GM21526 (cell line): Measurements from ENCODE around the gene MAPRE3.
"Not testable (repeated sequence)": the region's sequence is repeated elsewhere in the genome, so short reads cannot be mapped to it uniquely, and the experiment has no call there.

Experiments used
- ATAC-seq: cut with Tn5 transposase; IDR thresholded peaks from one replicate; pipeline ENCODE4 v1.9.1; 2021; ENCODE audit warnings: moderate library complexity; ENCODE audit not compliant: unreplicated experiment, low FRiP score

MAPRE3 gene

DNA sequence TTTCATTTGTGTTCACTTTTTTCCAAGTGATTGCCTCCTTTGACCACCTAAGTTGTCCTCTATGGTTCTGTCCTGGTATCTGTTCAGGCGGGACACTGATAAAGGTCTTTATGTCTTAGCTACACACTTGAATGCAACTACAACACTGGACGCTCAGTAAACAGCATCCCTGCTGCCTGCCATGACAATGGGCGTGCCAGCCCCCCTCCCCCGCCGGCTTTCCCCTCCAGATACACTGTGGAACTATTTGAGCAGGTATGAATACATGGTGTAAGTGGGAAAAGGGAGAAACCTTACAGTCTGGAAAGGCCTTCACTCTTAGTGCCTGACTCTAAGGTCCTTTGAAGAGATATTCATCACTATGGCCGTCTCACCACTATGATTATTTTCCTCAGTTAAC lies 86.7 kb downstream of the MAPRE3 start:
- no peak for ATAC-seq

DNA sequence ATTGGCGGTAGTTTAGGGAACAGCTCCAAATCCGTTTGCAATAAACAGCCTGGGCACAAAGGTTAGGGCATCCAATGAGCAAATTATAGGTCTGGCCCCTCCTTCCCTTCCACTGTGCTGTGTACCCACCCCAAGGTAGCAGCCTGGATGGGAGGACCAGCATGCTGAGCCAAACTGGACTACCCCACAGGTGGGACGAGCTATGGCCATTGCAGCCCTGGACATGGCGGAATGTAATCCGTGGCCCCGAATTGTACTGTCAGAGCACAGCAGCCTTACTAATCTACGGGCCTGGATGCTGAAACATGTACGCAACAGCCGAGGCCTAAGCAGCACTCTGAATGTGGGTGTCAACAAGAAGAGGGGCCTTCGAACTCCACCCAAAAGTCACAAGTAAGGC lies 87.8 kb downstream of the MAPRE3 start:
- no peak for ATAC-seq

GRCh38 chr2:27059141-27059820 lies 88.8 kb downstream of the MAPRE3 start:
- no peak for ATAC-seq

GRCh38 chr2:27060323-27060722 lies 89.9 kb downstream of the MAPRE3 start:
- no peak for ATAC-seq

- no peak for ATAC-seq
Measured at GRCh38 chr2:27065128-27065527, 94.7 kb downstream of the MAPRE3 start.

- ATAC-seq: no peak
Measured at GRCh38 chr2:27067385-27067784, 96.9 kb downstream of the MAPRE3 start.

GRCh38 chr2:27069436-27069835 lies 99.0 kb downstream of the MAPRE3 start:
- no peak for ATAC-seq

- no peak for ATAC-seq
Measured at GRCh38 chr2:27069961-27070618, 99.7 kb downstream of the MAPRE3 start.

DNA sequence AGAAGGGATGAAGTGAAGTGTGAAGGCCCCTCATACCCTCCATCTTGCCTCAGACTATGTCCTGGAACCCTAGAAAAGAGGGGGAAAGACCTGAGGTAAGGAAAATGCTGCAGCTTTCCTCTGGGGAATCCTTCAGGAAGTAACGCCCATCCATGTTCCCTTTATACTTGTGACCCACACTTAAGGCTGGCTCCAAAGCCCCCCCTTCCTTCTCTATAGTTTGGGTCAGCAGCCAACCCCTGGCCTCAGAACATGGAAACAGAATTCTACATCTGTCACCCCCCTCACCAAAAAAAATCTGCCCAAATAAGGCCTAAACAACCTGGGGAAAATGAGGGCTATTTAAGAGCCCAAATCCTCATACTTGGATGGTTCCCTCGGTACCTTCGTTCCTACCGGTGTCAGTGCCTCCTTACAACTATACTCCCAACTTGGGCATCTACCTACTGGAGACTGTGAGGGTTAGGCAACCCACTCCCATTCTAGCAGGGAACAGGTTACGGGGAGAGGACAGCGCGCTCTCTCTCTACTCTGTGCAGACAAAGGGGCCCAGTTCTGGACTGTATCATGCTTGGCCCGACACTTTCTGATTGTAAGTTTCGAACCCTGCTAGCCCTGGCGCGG lies 100.3 kb downstream of the MAPRE3 start:
- no peak for ATAC-seq

DNA sequence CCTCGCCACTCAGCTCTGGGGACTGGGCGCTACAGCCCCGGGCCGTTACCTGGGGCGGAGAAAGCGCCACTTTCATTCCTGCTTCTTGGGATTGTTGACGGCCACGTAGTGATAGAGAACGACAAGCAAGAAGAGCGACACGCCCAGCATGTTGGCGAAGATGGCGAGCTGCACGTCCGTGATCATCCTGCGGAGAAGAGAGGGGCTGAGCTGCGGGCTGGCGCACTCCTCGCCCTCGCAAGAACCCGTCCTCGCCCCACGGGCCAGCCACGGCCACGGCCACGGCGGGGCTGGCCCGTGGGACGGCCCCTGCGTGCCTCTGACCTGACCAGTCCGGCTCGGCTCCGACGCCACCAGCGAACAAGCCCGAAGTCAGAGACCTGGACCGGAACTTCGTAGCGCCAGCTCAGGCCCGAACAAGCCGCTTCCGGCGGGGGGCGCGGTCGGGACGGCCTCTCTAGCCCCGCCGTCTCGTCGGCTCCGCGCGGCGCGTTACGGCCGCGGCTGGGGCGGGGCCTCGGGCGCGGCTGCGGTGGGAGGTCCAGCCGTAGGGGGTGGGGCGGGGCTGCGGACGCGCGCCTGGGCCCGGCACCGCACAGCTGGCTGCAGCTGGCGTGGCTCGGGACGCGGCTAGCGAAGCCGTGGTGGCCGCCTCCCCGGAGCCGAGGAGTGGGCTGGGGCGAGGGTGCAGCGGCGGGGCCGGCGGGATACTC lies 101.0 kb downstream of the MAPRE3 start, which contains the start of gene OST4:
Gene OST4, minus strand, starts transcription at position 378 of the 713 bp plus-strand sequence.
- peak; percentile 68 for ATAC-seq

DNA sequence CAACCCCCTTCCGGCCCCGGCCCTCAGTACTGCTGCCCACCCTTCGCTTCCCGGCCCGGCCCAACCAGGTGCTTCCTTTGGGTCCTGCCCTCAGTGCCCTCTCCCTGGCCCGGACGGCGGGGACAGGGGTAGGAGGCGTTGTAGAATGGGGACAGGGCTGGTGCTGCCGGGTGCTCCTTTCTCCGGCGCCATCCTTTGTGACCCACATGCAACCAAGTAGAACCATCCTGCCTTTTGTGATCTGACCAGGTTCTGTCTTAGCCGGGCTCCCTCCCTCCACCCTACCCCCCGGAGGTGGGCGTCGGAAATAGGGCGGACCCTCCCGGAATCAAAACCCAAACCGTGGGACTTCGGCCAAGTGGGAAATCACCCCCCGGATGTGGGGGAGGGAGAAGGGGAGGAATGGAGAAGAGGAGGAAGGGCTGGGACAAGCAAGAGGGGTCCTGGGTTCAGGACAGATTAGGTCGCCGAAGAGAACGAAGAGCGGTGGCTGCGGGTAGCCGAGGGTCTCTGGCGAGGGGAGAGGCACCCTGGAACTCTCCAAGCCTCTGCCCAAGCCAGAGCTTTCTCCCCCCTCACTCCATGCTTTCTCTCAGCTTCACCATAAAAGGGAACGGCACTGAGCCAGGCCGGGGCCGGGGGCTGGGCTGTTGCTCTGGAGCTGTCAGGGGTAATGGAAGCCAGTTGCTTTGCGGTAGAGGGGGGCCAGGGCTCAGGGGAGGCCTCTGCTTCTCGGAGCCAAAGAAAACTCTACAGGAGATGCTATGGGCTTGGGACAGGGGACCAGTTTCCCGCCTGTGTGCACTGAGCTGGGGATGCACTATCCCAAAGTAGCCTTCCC lies 101.8 kb downstream of the MAPRE3 start:
- ATAC-seq: peak; percentile 31

GRCh38 chr2:27072920-27073319 lies 102.5 kb downstream of the MAPRE3 start:
- ATAC-seq: no peak

- no peak for ATAC-seq
Measured at GRCh38 chr2:27073782-27074181, 103.3 kb downstream of the MAPRE3 start.

DNA sequence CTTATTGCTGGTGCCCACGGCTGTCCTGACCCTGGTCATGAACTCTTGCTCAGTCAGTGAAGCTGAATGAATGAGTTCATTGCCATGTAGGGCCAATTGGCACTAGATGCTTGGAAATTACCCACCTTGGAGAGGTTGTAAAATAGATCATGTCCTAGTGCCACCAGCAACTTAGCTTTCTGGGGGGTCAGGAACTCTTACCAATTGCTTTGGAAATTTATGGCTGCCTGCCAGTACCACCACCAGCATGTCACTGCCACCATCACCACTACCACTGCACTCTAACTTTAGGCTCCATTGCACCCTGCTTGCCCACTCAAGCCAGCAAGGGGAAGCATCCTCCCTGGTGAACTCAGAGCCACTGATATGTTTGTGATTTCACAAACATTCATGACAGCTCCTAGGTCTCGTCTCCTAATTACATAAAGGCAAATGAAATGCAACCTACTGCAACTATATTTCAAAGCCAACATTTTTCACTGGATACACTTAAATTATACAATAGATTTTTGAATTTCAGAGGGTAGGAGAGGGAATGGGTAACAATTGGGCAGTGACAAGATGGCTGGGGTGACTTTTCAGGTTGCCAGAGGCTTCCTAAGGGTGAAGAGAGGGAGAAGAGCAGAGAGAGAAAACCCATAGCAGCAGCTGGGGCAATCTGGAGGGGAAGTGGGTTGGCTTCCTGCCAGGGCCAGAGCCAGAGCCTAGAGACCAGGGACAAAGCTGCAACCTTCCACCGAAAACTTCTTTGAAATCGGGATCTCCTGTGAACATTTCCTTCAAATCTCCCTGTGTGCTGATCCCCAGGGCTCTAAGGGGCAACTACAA lies 104.5 kb downstream of the MAPRE3 start:
- ATAC-seq: no peak

GRCh38 chr2:27075566-27075871 lies 105.1 kb downstream of the MAPRE3 start:
- ATAC-seq: not testable (repeated sequence)

DNA sequence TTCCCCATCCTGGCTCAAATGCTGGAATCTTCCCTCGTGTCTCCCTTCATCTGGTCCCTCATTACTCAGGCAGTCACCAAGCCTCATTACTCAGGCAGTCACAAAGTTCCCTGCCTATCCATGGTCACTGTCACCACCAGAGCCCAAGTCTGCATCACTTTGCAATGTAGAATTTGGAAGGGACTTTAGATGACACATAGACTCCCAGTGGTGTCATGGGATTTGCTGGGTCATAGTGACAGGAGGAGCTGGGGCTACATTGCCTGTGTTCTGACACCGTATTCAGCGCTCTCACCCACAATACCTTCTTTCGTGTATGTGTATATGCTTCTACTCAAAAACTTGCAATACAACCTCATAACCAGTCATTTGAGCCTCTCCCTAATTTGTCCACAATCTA lies 105.9 kb downstream of the MAPRE3 start:
- no peak for ATAC-seq
